K562 (cell line): ENCODE results near the gene ZNF775. TPM values are rescaled to one million over a fixed set of nuclear protein-coding genes. Genes with fewer than 3 reads are reported as not detected.
A peak's percentile ranks its signal among the peaks of the same experiment; 100 is the strongest.

Experiments used
- CGGBP1 ChIP-seq: fragments of 250-450 bp; sonication (Bioruptor Pico); IDR thresholded peaks from 2 replicates; pipeline ENCODE4 v1.9.0; 2021; ENCODE audit warnings: mild to moderate bottlenecking
- CHCHD3 ChIP-seq: fragments of 250-450 bp; sonication (Bioruptor Pico); IDR thresholded peaks from 2 replicates; pipeline ENCODE4 v2.1.2; 2022; ENCODE audit warnings: mild to moderate bottlenecking
- CREM ChIP-seq: IDR thresholded peaks from 2 replicates; pipeline ENCODE4 v1.6.1; 2014; ENCODE audit warnings: antibody characterized with exemption, low read depth
- CXXC5 ChIP-seq: fragments of 250-450 bp; sonication (Bioruptor Pico); IDR thresholded peaks from 2 replicates; pipeline ENCODE4 v1.8.0; 2022; ENCODE audit warnings: inconsistent platforms, mild to moderate bottlenecking, moderate library complexity
- FOXA3 ChIP-seq, 2 experiments: fragments of 450-650 bp in 1 of 2; sonication (generic) in 1 of 2; formaldehyde crosslinking; IDR thresholded peaks in 1 of 2; conservative IDR thresholded peaks in 1 of 2; 2 replicates each; pipeline versions ENCODE4 v1.4.0 to v1.8.0; 2020 to 2022; ENCODE audit warnings: mild to moderate bottlenecking in 2 of 2, missing genetic modification reagents in 1 of 2
- MCM7 ChIP-seq, 2 experiments: fragments of 450-650 bp; IDR thresholded peaks; 2 replicates each; pipeline ENCODE4 v1.6.1; 2016 to 2018
- MEF2A ChIP-seq: IDR thresholded peaks from 2 replicates; pipeline ENCODE4 v1.6.1; 2011; ENCODE audit warnings: low read depth, mild to moderate bottlenecking, low read length, moderate library complexity; ENCODE audit not compliant: control insufficient read depth
- MEF2D ChIP-seq: conservative IDR thresholded peaks from 2 replicates; pipeline ENCODE4 v1.6.1; 2016; ENCODE audit warnings: low read depth, missing genetic modification characterization, missing compliant biosample characterization
- PML ChIP-seq: IDR thresholded peaks from 2 replicates; pipeline ENCODE4 v1.6.1; 2012; ENCODE audit warnings: low read length, inconsistent platforms
- RFX7 ChIP-seq: fragments of 250-450 bp; sonication (Bioruptor Pico); IDR thresholded peaks from 2 replicates; pipeline ENCODE4 v1.5.1; 2021; ENCODE audit warnings: mild to moderate bottlenecking
- SFPQ ChIP-seq: fragments of 200-400 bp; formaldehyde crosslinking; IDR thresholded peaks from 2 replicates; pipeline ENCODE4 v1.6.1; 2017; ENCODE audit warnings: mild to moderate bottlenecking, low read depth, low read length, moderate library complexity
- STAT5A ChIP-seq: IDR thresholded peaks from 2 replicates; pipeline ENCODE4 v1.6.1; 2012; ENCODE audit warnings: low read length, inconsistent platforms, borderline replicate concordance
- TCF7L2 ChIP-seq: fragments of 150-350 bp; IDR thresholded peaks from 2 replicates; pipeline ENCODE4 v1.6.1; 2016; ENCODE audit warnings: low read depth, mild to moderate bottlenecking, low read length, moderate library complexity
- TRIM25 ChIP-seq: fragments of 450-650 bp; IDR thresholded peaks from 2 replicates; pipeline ENCODE4 v1.7.0; 2016; ENCODE audit warnings: borderline replicate concordance
- ZNF280A ChIP-seq: fragments of 450-650 bp; IDR thresholded peaks from 2 replicates; pipeline ENCODE4 v1.6.1; 2018; ENCODE audit warnings: mild to moderate bottlenecking, low read depth; ENCODE audit not compliant: partially characterized antibody
- ZNF445 ChIP-seq: fragments of 250-450 bp; sonication (Bioruptor Pico); IDR thresholded peaks from 2 replicates; pipeline ENCODE4 v1.4.0; 2020; ENCODE audit warnings: low read depth, mild to moderate bottlenecking, moderate library complexity
- ZNF668 ChIP-seq: fragments of 250-450 bp; sonication (Bioruptor Pico); IDR thresholded peaks from 2 replicates; pipeline ENCODE4 v1.8.0; 2022; ENCODE audit warnings: mild to moderate bottlenecking, inconsistent platforms
- ZNF75A ChIP-seq: fragments of 450-650 bp; formaldehyde crosslinking; IDR thresholded peaks from 2 replicates; pipeline ENCODE4 v1.4.0; 2020; ENCODE audit warnings: mild to moderate bottlenecking
- ZNF764 ChIP-seq: fragments of 250-450 bp; sonication (Bioruptor Pico); IDR thresholded peaks from 2 replicates; pipeline ENCODE4 v1.4.0; 2020; ENCODE audit warnings: low read depth, mild to moderate bottlenecking, moderate library complexity
- ZSCAN29 ChIP-seq: fragments of 450-650 bp; IDR thresholded peaks from 2 replicates; pipeline ENCODE4 v1.6.1; 2017
- polyA plus RNA-seq, 8 experiments: library from polyadenylated mRNA; depleted of rRNA in 4 of 8; stranded (reverse) in 5 of 8; unstranded in 3 of 8; fragments of >200 nt; fragmentation: Nextera tagmentation in 2 of 8; fragmentation: Illumina TruSeq in 1 of 8; extraction: Ambion mirVana in 2 of 8; extraction: Trizol in 1 of 8; gene quantifications; 2 replicates each; pipeline versions ENCODE4 v1.2.1 to v1.2.3, GENCODE V29; 2011 to 2014; ENCODE audit warnings: inconsistent platforms in 1 of 8, missing spikeins in 1 of 8
- total RNA-seq, 7 experiments: library from RNA; depleted of rRNA in 6 of 7; stranded (reverse); fragments of >200 nt in 6 of 7; fragmentation: Illumina TruSeq in 2 of 7; extraction: Trizol in 2 of 7; gene quantifications; 2 replicates each; pipeline versions ENCODE4 v1.2.1 to v1.2.3, GENCODE V29; 2011 to 2021; ENCODE audit warnings: low replicate concordance in 1 of 7
- TF ChIP-seq, protein P1 (sequence below): sonication (generic); formaldehyde crosslinking; IDR thresholded peaks from 2 replicates; pipeline ENCODE4 v1.8.0; 2022; ENCODE audit warnings: mild to moderate bottlenecking, missing genetic modification reagents

The ZNF775 gene
- total and polyA plus RNA-seq, 9 of the 15 experiments (the other 6 are each of a cell fraction or from before 2014, with no cell fraction given) = 0.04 to 18.7 (median 4.9) TPM

GRCh38 chr7:150404805-150405583 is 25.9 kb downstream of the ZNF775 start (continued):
- TF ChIP-seq ZNF75A (CRISPR knock-in tag) = no peak
- TF ChIP-seq, protein P1, sequence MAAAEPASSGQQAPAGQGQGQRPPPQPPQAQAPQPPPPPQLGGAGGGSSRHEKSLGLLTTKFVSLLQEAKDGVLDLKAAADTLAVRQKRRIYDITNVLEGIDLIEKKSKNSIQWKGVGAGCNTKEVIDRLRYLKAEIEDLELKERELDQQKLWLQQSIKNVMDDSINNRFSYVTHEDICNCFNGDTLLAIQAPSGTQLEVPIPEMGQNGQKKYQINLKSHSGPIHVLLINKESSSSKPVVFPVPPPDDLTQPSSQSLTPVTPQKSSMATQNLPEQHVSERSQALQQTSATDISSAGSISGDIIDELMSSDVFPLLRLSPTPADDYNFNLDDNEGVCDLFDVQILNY (CRISPR knock-in tag) = peak; percentile 86
- TF ChIP-seq ZNF445 (CRISPR knock-in tag) = no peak
- TF ChIP-seq ZNF280A = no peak
- TF ChIP-seq FOXA3 (CRISPR knock-in tag; conservative IDR thresholded peaks at IDR 0.05 in 1 of 2, IDR thresholded peaks at IDR 0.05 in 1 of 2) = no peak; a peak in 2 of 4 replicates
- TF ChIP-seq MEF2D = no peak
- TF ChIP-seq ZSCAN29 = peak; percentile 11; the same call in 1 of the 2 replicates
- no peak for TF ChIP-seq TRIM25
- TF ChIP-seq RFX7 (CRISPR knock-in tag) = no peak
- no peak for TF ChIP-seq ZNF668 (CRISPR knock-in tag)
- TF ChIP-seq STAT5A = peak; percentile 60; the same call in 1 of the 2 replicates
- TF ChIP-seq MCM7 (IDR thresholded peaks at IDR 0.05) = no peak
- TF ChIP-seq CREM = peak; percentile 86
- TF ChIP-seq CGGBP1 (CRISPR knock-in tag) = 0 out of 2 replicates have a peak, but pooled peaks have one; percentile 59
- TF ChIP-seq CHCHD3 (CRISPR knock-in tag) = peak; percentile 86; the same call in 1 of the 2 replicates
- no peak; the same call in 1 of the 2 replicates for TF ChIP-seq TCF7L2
- TF ChIP-seq MEF2A = peak; percentile 28; the same call in 1 of the 2 replicates
- TF ChIP-seq ZNF764 (CRISPR knock-in tag) = no peak
- TF ChIP-seq PML = peak; percentile 71; the same call in 1 of the 2 replicates
- peak; percentile 99 for TF ChIP-seq CXXC5 (CRISPR knock-in tag)
- TF ChIP-seq SFPQ = no peak
